ENCODE data around the gene MANEA.

- TF ChIP-seq CTCF (conservative IDR thresholded peaks at IDR 0.05; ENCODE audit: low read depth, low read length) (no peak), EZH2 (IDR thresholded peaks at IDR 0.05; ENCODE audit: borderline replicate concordance, low read depth, low read length, poor library complexity, severe bottlenecking) (no peak)
Observed at GRCh38 chr6:95572098-95572497, 5.2 kb upstream of the MANEA start.
